ENCODE data around the gene TEX36. TPM values are rescaled to one million over a fixed set of nuclear protein-coding genes. Genes with fewer than 3 reads are reported as not detected.
"Not testable (repeated sequence)": the region's sequence is repeated elsewhere in the genome, so short reads cannot be mapped to it uniquely, and the experiment has no call there.

TEX36 gene
- polyA plus RNA-seq, 1 experiment = not detected

DNA sequence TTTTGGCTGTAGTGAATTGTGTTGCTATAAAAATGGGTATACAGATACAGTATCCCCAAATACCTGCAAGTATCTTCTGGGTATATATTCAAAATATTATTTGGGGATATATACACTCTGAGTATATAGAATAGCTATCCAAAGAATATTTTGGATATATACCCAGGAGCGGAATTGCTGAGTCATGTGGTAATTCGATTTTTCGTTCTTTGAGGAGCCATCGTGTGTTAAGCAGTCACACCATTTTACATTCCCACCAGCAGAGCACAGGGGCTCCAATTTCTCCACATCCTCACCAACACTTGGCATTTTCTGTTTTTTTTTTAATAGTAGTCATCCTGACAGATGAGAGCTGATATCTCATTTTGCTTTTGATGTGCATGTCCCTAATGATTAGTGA, 61.9 kb downstream of the TEX36 start:
- H3K27me3 ChIP-seq (ENCODE audit: control insufficient read depth, insufficient read depth, low read length) = no peaks in the 10 kb centered on the region
- CTCF ChIA-PET = no interaction called here

DNA sequence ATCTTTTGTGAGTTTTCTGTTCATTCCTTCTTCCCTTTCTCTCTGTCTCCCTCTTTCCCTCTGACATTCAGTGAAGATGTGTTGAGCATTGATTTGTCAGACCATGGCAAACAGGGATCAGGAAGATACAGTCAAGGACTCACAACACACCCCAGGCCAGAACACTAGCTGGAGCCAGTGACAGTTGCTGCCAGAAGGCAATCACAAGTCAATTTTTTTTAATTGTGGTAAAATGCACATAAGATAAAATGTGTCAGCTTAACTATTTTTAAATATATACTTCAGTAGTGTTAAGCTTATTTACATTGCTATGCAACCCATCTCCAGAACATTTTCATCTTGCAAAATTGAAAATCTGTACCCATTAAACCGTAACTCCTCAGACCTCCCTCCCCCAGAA, 62.6 kb downstream of the TEX36 start:
- H3K9me3 ChIP-seq (ENCODE audit: control insufficient read depth, insufficient read depth, low read length) = no peaks in the 10 kb centered on the region
- ChIA-PET POLR2A (no interaction called here), CTCF (no interaction called here)
- DNase-seq (ENCODE audit: low read depth, low spot score) = no peak
- no peak overlapping the region for H3K27ac ChIP-seq (ENCODE audit: low read depth, low read length)
- TF ChIP-seq, protein P1, sequence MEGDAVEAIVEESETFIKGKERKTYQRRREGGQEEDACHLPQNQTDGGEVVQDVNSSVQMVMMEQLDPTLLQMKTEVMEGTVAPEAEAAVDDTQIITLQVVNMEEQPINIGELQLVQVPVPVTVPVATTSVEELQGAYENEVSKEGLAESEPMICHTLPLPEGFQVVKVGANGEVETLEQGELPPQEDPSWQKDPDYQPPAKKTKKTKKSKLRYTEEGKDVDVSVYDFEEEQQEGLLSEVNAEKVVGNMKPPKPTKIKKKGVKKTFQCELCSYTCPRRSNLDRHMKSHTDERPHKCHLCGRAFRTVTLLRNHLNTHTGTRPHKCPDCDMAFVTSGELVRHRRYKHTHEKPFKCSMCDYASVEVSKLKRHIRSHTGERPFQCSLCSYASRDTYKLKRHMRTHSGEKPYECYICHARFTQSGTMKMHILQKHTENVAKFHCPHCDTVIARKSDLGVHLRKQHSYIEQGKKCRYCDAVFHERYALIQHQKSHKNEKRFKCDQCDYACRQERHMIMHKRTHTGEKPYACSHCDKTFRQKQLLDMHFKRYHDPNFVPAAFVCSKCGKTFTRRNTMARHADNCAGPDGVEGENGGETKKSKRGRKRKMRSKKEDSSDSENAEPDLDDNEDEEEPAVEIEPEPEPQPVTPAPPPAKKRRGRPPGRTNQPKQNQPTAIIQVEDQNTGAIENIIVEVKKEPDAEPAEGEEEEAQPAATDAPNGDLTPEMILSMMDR (IDR thresholded peaks at IDR 0.05; ENCODE audit: low read depth, low read length) = no peak
- H3K4me3 ChIP-seq (ENCODE audit: low read depth, low read length) = no peak overlapping the region
- H3K27me3 ChIP-seq (ENCODE audit: control insufficient read depth, insufficient read depth, low read length) = no peaks in the 10 kb centered on the region

More for the DNA sequence above, 61.9 kb downstream of the TEX36 start:
- TF ChIP-seq, protein P1 (IDR thresholded peaks at IDR 0.05; ENCODE audit: low read depth, low read length) = no peak
- Histone ChIP-seq H3K4me3 (ENCODE audit: low read depth, low read length) (no peak overlapping the region), H3K9me3 (ENCODE audit: control insufficient read depth, insufficient read depth, low read length) (no peaks in the 10 kb centered on the region), H3K27ac (ENCODE audit: low read depth, low read length) (no peak overlapping the region)
- POLR2A ChIA-PET = no interaction called here
- DNase-seq (ENCODE audit: low read depth, low spot score) = no peak

DNA sequence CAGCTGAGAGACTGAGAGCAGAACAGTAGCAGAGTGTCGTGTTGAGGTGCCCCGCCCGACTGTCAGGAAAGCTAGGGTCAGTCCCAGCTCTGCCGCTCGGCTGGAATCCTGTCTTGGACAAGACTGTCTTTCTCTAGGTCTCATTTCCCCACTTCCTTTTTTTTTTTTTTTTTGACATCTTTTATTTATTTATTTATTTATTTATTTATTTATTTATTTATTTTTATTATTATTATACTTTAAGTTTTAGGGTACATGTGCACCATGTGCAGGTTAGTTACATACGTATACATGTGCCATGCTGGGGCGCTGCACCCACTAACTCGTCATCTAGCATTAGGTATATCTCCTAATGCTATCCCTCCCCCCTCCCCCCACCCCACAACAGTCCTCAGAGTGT, 69.9 kb downstream of the TEX36 start:
- H3K9me3 ChIP-seq (ENCODE audit: control insufficient read depth, insufficient read depth, low read length); H3K4me3 ChIP-seq (ENCODE audit: low read depth, low read length); DNase-seq (ENCODE audit: low read depth, low spot score); H3K27ac ChIP-seq (ENCODE audit: low read depth, low read length); POLR2A ChIA-PET; CTCF ChIA-PET; H3K27me3 ChIP-seq (ENCODE audit: control insufficient read depth, insufficient read depth, low read length): not testable (repeated sequence)

DNA sequence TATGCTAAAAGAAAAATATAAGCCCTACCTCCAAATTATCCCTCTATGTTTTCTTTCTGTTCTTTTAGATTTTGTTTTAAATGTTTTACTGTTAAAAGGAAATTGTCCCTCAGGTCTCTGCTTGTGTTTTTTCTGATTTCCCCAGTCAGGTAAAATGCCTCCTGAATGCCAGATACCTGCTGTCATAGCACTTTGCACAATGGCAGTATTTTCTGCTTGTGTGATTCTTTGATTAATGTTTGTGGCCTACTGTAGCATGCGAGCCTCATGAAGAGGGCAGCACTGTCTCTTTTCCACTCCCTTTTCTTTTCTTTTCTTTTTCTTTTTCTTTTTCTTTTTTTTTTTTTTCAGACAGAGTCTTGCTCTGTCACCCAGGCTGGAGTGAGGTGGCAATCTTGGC, 71.2 kb downstream of the TEX36 start:
- ChIA-PET CTCF (no interaction called here), POLR2A (no interaction called here)
- no peak for DNase-seq (ENCODE audit: low read depth, low spot score)
- TF ChIP-seq, protein P1 (IDR thresholded peaks at IDR 0.05; ENCODE audit: low read depth, low read length) = no peak
- H3K9me3 ChIP-seq (ENCODE audit: control insufficient read depth, insufficient read depth, low read length) = no peaks in the 10 kb centered on the region
- H3K27me3 ChIP-seq (ENCODE audit: control insufficient read depth, insufficient read depth, low read length) = no peaks in the 10 kb centered on the region
- H3K27ac ChIP-seq (ENCODE audit: low read depth, low read length) = no peak overlapping the region
- no peak overlapping the region for H3K4me3 ChIP-seq (ENCODE audit: low read depth, low read length)

DNA sequence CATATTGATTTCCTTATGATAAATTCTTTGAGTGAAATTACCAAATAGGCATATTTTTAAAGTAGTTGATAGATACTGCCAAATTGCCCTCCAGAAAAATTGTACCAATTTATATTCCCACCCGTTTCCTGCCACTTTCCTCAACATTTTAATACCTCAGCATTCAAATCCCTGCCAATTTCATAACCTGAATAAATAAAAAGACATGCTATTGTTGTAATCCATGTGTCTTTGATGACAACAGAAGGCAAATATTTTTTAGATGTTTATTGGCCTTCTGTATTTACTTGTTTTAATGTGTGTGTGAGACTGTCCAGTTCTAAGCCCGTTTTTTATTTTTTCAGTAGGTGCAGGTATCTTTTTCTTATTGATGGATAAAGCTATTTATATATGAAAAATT, 71.7 kb downstream of the TEX36 start:
- CTCF ChIA-PET = no interaction called here
- DNase-seq (ENCODE audit: low read depth, low spot score) = no peak
- TF ChIP-seq, protein P1 (IDR thresholded peaks at IDR 0.05; ENCODE audit: low read depth, low read length) = no peak
- no peak overlapping the region for H3K27ac ChIP-seq (ENCODE audit: low read depth, low read length)
- no peaks in the 10 kb centered on the region for H3K27me3 ChIP-seq (ENCODE audit: control insufficient read depth, insufficient read depth, low read length)
- H3K9me3 ChIP-seq (ENCODE audit: control insufficient read depth, insufficient read depth, low read length) = no peaks in the 10 kb centered on the region
- POLR2A ChIA-PET = no interaction called here
- no peak overlapping the region for H3K4me3 ChIP-seq (ENCODE audit: low read depth, low read length)

DNA sequence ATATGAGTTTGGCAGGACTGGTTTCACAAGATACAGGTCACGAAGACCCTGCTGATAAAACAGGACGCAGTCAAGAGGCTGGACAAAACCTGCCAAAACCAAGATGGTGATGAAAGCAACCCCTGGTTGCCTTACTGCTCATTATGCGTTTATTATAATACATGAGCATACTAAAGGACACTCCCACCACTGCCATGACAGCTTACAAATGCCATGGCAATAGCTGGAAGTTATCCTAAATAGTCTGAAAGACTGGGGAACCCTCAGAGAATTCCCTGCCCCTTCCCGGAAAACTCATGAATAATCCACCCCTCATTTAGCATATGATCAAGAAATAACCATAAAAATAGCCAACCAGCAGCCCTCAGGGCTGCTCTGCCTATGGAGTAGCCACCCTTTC, 73.1 kb downstream of the TEX36 start:
- H3K9me3 ChIP-seq (ENCODE audit: control insufficient read depth, insufficient read depth, low read length) = no peaks in the 10 kb centered on the region
- CTCF ChIA-PET = no interaction called here
- H3K27me3 ChIP-seq (ENCODE audit: control insufficient read depth, insufficient read depth, low read length) = no peaks in the 10 kb centered on the region
- TF ChIP-seq, protein P1 (IDR thresholded peaks at IDR 0.05; ENCODE audit: low read depth, low read length) = no peak
- H3K27ac ChIP-seq (ENCODE audit: low read depth, low read length) = no peak overlapping the region
- H3K4me3 ChIP-seq (ENCODE audit: low read depth, low read length) = no peak overlapping the region
- no peak for DNase-seq (ENCODE audit: low read depth, low spot score)
- POLR2A ChIA-PET = no interaction called here

Data from AG04450 (cell line).